ENCODE data around the gene TDRD9. TPM values are rescaled to one million over a fixed set of nuclear protein-coding genes. Genes with fewer than 3 reads are reported as not detected.

Gene TDRD9, protein sequence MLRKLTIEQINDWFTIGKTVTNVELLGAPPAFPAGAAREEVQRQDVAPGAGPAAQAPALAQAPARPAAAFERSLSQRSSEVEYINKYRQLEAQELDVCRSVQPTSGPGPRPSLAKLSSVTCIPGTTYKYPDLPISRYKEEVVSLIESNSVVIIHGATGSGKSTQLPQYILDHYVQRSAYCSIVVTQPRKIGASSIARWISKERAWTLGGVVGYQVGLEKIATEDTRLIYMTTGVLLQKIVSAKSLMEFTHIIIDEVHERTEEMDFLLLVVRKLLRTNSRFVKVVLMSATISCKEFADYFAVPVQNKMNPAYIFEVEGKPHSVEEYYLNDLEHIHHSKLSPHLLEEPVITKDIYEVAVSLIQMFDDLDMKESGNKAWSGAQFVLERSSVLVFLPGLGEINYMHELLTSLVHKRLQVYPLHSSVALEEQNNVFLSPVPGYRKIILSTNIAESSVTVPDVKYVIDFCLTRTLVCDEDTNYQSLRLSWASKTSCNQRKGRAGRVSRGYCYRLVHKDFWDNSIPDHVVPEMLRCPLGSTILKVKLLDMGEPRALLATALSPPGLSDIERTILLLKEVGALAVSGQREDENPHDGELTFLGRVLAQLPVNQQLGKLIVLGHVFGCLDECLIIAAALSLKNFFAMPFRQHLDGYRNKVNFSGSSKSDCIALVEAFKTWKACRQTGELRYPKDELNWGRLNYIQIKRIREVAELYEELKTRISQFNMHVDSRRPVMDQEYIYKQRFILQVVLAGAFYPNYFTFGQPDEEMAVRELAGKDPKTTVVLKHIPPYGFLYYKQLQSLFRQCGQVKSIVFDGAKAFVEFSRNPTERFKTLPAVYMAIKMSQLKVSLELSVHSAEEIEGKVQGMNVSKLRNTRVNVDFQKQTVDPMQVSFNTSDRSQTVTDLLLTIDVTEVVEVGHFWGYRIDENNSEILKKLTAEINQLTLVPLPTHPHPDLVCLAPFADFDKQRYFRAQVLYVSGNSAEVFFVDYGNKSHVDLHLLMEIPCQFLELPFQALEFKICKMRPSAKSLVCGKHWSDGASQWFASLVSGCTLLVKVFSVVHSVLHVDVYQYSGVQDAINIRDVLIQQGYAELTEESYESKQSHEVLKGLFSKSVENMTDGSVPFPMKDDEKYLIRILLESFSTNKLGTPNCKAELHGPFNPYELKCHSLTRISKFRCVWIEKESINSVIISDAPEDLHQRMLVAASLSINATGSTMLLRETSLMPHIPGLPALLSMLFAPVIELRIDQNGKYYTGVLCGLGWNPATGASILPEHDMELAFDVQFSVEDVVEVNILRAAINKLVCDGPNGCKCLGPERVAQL (N-terminal part only)
- 1 to 10 TPM in 1 of 3 donors, under 1 TPM in 2; 0.30 to 1.1 (median 0.90) TPM for total RNA-seq

DNA sequence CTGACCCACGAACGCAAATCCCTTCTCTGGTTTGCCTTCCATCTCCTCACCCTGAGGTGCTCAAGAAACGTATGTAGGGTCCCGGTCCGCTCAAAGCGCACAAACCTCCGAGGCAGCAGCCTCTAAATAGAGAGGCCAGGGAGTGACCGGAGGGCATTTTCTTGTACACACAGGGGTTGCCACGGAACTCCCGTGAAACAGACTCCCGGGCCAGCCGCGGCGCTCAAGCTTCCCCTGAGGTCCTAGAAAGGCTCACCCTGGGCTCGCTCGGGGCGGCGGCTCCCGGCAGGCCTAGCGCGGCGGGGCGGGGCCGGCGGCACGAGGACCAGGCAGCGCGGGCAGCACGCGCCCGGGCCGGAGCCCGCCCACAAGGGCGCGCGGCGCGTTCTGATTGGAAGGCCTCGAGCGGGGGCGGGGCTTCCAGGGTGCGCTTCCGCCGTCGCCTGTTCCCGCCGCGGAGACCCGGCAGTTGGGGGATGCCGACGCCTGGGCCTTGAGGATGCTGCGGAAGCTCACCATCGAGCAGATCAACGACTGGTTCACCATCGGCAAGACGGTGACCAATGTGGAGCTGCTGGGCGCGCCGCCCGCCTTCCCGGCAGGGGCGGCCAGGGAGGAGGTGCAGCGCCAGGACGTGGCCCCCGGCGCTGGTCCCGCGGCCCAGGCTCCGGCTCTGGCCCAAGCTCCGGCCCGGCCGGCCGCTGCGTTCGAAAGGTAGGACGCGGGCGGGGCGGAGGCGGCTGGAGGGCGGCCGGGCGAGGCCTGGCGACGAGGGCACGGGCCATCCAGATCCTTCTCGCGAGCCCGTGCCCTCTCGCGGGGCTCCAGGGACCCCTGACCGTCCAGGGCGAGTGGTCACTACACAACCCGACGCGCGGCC is at the start of gene TDRD9:
TDRD9 (plus strand) TSS at position 446 of the 880 bp plus-strand sequence; CDS start at position 500, 54 bp downstream.
- no peak for ATAC-seq
- no peaks in the 10 kb centered on the region for H3K4me1 Mint-ChIP-seq (ENCODE audit: low read depth)
- no peaks in the 10 kb centered on the region for H3K9me3 Mint-ChIP-seq
- DNase-seq: no peak
- no peak within 1 kb of the TSS for H3K4me3 Mint-ChIP-seq
- no peaks in the 10 kb centered on the region for H3K36me3 Mint-ChIP-seq (ENCODE audit: insufficient read depth)
- peaks cover 8% of the 10 kb centered on the region for H3K27me3 Mint-ChIP-seq (ENCODE audit: low read depth)

DNA sequence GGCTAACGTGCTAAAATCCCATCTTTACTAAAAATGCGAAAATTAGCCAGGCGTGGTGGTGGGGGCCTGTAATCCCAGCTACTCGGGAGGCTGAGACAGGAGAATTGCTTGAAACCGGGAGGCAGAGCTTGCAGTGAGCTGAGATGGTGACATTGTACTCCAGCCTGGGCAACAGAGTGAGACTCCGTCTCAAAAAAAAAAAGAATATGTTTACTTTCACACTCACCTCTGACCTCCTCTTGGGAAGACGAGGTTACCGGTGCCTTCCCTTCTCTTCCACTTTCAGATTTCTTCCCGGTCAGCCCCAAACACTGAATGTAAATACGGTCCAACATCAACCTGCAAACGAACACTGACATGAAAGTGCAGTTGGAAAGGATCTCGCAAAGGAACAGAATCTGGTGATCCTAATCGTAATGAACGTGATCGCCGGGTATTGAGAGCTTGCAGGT is 49.1 kb upstream of the TDRD9 start:
- no peaks in the 10 kb centered on the region for H3K27me3 Mint-ChIP-seq (ENCODE audit: low read depth)
- DNase-seq: no peak
- H3K36me3 Mint-ChIP-seq (ENCODE audit: insufficient read depth): no peaks in the 10 kb centered on the region
- no peaks in the 10 kb centered on the region for H3K9me3 Mint-ChIP-seq
- H3K4me1 Mint-ChIP-seq (ENCODE audit: low read depth): peaks cover 21% of the 10 kb centered on the region
- ATAC-seq: no peak
- peak overlapping the region; percentile 64 for H3K4me3 Mint-ChIP-seq

DNA sequence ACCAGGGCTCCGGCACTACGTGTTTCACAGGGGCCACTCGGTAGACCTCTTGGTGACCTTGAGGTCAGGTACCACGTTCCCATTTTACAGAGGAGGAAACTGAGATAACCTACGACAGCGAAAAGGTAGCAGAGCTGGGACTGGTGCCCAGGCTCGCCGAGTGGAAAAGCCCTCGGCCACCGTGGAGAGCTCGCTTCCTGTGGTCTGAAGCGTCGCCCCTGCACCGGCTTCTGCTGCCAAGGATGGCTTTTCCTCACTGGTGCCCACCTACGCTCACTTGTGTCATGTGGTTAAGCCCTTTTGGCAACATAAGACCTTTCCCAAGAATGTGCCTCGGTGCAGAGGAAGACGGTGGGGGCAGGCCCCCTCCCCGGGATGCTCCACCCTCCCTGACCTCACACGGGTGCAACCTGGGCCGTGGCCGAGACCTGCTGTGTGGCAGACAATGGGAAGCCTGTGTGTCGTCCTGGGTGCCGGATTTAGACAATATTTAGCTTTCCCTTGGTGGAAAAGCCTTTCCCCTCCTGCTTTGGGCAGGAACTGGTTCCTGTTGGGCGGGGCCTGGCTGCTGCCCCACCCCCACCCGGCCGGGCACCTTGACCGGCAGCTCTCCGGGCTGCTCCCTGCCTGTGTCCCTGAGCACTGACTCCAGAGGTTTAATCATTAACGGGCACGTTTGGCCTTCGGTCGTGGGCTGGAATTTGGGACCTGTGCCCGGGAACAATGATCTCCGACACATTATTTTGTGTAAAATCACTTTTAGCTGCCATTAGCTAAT is 48.5 kb upstream of the TDRD9 start:
- no peak for DNase-seq
- H3K27me3 Mint-ChIP-seq (ENCODE audit: low read depth): no peaks in the 10 kb centered on the region
- peak overlapping the region; percentile 64 for H3K4me3 Mint-ChIP-seq
- no peaks in the 10 kb centered on the region for H3K36me3 Mint-ChIP-seq (ENCODE audit: insufficient read depth)
- no peaks in the 10 kb centered on the region for H3K9me3 Mint-ChIP-seq
- peak; percentile 31 to 50 for ATAC-seq
- peaks cover 20% of the 10 kb centered on the region for H3K4me1 Mint-ChIP-seq (ENCODE audit: low read depth)

DNA sequence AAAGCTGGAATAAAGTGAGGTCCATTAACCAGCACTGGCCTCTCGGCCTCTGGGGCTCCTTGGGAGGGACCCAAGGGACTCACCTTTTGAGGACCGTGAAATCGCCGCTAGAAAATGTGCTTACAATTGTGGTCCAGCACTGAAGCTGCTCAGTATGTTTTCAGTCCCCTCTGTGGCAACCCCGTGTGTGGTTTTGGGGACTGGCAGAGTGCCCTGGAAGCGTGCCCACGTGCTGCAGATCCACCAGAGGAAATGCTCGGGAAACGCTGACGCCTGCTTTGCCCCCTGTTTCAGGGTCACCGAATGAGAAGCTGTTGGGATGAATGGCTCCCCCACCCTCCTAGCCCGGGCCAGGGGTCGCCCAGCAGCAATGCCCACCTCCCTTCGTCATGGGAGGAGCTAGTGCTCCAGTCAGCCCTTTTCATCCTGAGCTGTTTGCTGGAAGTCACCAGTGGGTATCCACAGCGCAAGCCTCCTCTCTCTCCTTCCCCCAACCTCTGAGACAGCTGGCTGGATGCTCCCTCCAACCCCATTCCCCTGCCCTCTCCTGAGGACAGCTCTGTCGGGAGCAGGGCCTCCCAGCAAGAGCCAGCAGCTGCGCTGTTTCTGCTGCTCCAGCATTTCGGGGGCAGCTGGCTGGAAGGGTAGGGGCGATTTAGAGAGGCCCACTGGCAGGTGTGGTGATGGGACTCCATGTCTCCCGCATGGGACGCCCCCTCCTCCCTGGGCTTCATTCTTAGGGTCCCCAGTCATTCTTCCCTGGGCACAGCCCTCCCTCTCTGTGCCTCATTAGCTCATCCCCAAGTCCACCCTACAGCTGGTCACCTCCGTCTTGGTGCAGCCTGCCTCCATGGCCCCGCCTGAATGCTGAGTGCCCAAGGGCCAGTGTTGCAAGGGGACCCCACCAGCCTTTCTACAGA is 47.6 kb upstream of the TDRD9 start:
- DNase-seq (no peak), ATAC-seq (peak; percentile 32 to 59)
- Mint-ChIP-seq H3K4me1 (ENCODE audit: low read depth) (peaks cover 17% of the 10 kb centered on the region), H3K27me3 (ENCODE audit: low read depth) (no peaks in the 10 kb centered on the region), H3K4me3 (peak overlapping the region; percentile 64), H3K9me3 (no peaks in the 10 kb centered on the region), H3K36me3 (ENCODE audit: insufficient read depth) (no peaks in the 10 kb centered on the region)

DNA sequence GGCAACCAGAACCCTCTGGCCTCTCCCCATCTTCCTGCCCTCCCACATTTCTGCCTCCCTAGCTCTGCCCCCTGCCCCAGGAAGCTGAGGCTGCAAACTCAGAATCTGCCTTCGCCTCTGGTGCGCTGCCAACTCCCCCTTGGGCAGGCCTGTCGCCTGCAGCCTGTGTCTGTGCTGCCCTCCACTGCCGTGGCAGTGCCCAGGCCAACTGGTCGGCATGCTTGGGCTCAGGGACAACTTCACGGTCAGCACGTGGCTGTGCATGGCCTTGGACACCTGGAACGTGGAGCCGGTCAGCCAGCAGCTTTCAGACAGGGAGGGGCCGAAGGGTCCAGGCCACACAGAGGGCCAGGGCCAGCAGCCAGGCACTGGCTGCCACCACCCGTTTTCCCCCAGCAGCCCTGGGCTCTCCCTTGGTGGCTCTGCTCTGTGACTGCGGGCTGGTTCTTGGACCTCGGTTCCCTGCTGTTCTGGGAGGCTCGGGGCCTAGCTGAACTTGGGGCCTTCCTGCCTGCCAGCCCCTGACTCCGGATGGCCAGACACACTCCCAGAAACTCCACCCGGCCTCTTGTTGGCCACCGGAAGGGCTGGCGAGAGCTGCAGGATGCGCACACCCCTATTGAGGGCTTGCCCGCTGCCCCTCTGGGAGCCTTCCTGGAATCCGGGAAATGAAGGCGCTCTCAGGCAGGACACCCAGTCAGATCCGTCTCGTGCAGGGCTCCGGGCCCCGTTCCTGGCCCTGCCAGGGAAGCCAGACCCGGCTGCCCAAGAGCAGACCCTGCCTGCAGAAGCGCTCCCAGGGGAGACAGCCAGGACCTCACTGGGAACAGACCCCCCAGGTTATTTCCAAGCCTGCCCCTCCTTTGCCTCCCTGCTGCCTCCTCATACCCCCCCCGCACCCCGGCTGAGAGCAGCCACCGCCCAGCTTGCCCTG is 46.7 kb upstream of the TDRD9 start:
- Mint-ChIP-seq H3K4me1 (ENCODE audit: low read depth) (peaks cover 17% of the 10 kb centered on the region), H3K4me3 (no peak overlapping the region), H3K36me3 (ENCODE audit: insufficient read depth) (no peaks in the 10 kb centered on the region), H3K27me3 (ENCODE audit: low read depth) (no peaks in the 10 kb centered on the region), H3K9me3 (no peaks in the 10 kb centered on the region)
- DNase-seq (no peak), ATAC-seq (no peak)

DNA sequence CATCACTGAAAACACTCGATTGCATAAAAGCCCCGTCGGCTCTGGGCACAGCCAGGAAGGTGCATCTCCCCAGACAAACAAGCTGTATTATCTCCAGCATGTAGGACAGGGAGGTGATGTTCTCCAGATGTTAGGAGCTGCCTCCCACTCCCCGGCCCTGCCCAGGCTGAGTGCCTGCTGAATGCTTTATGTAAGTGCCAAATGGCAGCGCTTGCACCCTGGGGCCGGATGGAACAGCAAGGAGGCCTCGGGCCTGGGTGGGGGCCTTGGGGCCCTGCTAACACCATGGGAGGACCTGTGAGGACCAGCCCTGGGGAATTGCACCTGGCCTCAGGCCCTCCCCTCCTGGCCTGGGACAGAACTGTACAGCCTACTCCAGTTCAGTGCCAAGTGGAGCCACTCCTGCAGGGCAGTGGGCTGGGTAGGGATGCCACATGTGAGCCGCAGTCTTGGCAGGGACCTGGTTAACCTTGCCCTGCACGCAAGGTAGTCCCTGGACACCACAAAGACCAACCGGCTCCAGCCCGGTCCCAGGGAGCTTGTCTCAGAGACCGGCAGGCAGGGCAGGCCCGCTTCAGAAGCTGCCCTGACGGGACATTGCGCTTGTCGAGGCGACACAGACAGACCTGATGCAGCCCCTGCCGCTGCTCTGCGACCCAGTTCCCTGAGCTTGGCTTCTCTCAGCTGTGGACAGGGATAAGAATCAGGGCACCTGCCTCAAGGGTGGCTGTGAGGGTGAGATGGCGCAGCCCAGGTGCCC is 45.6 kb upstream of the TDRD9 start:
- ATAC-seq: no peak
- H3K4me1 Mint-ChIP-seq (ENCODE audit: low read depth): peaks cover 17% of the 10 kb centered on the region
- DNase-seq: no peak
- H3K9me3 Mint-ChIP-seq: no peaks in the 10 kb centered on the region
- no peaks in the 10 kb centered on the region for H3K36me3 Mint-ChIP-seq (ENCODE audit: insufficient read depth)
- H3K27me3 Mint-ChIP-seq (ENCODE audit: low read depth): no peaks in the 10 kb centered on the region
- no peak overlapping the region for H3K4me3 Mint-ChIP-seq

DNA sequence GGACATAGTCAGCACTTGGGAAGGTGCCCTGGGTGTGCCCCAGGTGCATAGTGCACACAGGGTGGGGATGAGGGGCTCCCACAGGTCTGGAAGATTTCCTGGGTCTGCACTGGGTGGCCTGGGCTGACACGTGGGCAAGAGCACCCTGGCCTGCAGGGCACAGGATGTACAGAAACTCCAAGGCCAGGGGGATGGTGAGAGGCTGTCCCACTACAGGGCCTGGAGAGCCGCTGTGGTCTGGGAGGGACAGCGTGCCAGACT is 45.1 kb upstream of the TDRD9 start:
- Mint-ChIP-seq H3K4me3 (no peak overlapping the region), H3K9me3 (no peaks in the 10 kb centered on the region), H3K36me3 (ENCODE audit: insufficient read depth) (no peaks in the 10 kb centered on the region), H3K27me3 (ENCODE audit: low read depth) (no peaks in the 10 kb centered on the region), H3K4me1 (ENCODE audit: low read depth) (peaks cover 17% of the 10 kb centered on the region)
- no peak for DNase-seq
- ATAC-seq: no peak

DNA sequence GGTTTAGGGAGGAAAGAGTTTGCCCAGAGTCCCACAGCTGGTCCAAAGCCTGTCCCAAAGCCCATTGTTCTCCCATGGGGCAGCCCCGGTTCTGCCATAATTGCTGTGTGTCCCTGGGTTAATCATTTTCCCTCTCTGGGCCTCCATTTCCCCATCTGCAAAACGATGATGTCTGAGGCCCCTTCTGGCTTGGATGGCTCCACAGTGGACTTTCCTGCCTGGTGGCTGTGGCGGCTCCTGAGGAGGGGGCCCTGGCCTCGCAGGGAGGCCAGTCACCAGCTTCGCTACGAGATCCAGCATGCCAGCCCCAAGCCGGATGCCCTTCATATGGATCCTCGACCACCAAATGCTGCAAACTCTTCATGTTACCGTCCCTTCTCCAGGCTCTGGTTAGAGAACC is 43.4 kb upstream of the TDRD9 start:
- Mint-ChIP-seq H3K4me3 (no peak overlapping the region), H3K4me1 (ENCODE audit: low read depth) (peaks cover 10% of the 10 kb centered on the region), H3K36me3 (ENCODE audit: insufficient read depth) (no peaks in the 10 kb centered on the region), H3K9me3 (no peaks in the 10 kb centered on the region), H3K27me3 (ENCODE audit: low read depth) (no peaks in the 10 kb centered on the region)
- DNase-seq (no peak), ATAC-seq (no peak)

DNA sequence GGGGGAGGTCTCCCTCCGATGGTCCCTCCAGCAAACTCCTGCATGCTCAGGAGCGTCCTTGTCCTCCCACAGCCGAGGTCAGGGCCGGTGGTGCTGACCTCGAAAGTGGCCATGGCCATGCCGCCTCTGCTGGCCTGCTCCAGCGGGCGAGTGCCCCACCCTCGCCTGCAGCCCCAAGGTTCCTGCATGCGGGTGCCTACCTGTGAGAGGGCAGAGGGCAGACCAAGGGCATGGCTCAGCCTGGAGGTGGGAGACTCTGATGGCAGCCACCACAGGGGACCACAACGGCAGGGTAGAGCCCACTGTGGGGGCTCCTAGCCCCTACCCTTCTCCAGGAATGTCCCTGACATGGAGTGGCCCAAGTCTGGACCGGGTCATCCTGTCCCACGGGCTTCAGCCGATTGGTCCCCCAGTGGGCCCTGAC is 42.7 kb upstream of the TDRD9 start:
- peaks cover 5% of the 10 kb centered on the region for H3K4me1 Mint-ChIP-seq (ENCODE audit: low read depth)
- ATAC-seq (no peak), DNase-seq (no peak)
- H3K36me3 Mint-ChIP-seq (ENCODE audit: insufficient read depth): no peaks in the 10 kb centered on the region
- H3K4me3 Mint-ChIP-seq: no peak overlapping the region
- H3K27me3 Mint-ChIP-seq (ENCODE audit: low read depth): no peaks in the 10 kb centered on the region
- H3K9me3 Mint-ChIP-seq: no peaks in the 10 kb centered on the region

DNA sequence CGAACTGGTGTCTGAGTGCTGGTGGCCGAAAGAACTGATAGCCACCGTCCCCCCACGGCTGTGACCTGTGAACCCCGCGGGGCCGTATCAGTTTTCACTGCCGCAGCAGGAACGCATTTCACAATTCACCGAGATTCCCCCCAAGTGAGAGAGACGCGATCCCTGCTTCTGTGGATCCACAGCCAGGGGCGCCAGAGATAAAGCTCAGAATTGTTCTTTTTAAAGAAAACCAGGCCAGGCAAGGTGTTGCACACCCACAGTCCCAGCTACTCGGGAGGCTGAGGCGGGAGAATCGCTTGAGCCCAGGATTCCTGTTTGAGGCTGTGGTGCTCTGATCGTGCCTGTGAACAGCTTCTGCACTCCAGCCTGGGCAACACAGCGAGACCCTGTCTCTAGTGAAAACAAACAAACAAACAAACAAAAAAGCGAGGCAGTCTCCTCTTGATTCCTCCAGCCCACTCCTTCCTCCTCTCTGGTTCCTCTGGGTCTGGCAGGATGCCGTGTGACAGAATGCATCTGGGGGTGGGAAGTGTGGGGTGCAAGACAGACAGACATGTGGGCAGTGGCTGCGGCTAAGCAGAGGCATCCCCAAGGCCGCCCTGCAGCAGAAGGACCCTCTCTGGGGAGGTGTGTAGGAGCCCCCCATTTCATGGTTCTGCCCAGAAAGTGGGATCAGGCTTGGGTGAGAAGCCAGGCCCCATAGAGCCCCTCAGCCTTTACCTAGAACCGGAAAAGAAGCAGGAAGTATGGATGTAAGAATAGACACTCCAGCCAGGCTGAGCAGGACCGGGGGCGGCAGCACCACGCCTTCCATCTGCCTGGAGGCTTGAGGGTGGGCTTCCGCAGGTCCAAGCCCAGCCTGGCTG is 41.7 kb upstream of the TDRD9 start:
- no peak for DNase-seq
- Mint-ChIP-seq H3K4me1 (ENCODE audit: low read depth) (no peaks in the 10 kb centered on the region), H3K36me3 (ENCODE audit: insufficient read depth) (no peaks in the 10 kb centered on the region), H3K9me3 (no peaks in the 10 kb centered on the region), H3K27me3 (ENCODE audit: low read depth) (no peaks in the 10 kb centered on the region), H3K4me3 (no peak overlapping the region)
- no peak for ATAC-seq
